Body of pancreas (tissue), 4 donors: ENCODE results near the gene NR1H2.

ENCODE experiments used
- POLR2A ChIP-seq, 3 donors: fragments of 450-650 bp; IDR thresholded peaks; one replicate each; pipeline ENCODE4 v1.6.1; 2016; ENCODE audit warnings: antibody characterized with exemption in 3 of 3, mild to moderate bottlenecking in 2 of 3
- TF ChIP-seq, protein P1 (sequence below), 7 experiments: fragments of 450-650 bp in 4 of 7; fragments of 200-600 bp in 3 of 7; sonication (generic) in 3 of 7; IDR thresholded peaks; one replicate each; pipeline ENCODE4 v1.5.1; 2016 to 2019; ENCODE audit warnings: antibody characterized with exemption in 7 of 7

DNA sequence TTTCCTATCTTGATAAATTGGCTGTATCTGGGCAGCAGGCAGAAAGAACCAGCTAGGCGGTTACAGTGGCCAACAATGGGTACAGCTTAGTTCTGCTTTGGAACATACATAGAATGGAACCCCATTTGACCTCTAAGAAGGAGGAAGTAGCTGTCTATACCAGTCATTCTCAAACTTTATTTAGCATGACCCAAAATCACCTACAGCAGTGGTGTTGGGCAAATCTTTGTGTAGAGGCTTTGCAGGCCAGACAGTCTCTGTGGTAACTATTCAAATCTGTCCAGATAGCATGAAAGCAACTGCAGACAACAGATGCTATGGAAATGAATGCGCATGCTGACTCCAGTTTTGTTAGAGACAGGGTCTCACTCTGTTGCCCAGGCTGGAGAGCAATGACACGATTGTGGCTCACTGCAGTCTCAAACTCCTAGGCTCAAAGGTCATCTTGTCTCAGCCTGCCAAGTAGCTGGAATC lies 35.1 kb upstream of the NR1H2 start:
- TF ChIP-seq, protein P1, sequence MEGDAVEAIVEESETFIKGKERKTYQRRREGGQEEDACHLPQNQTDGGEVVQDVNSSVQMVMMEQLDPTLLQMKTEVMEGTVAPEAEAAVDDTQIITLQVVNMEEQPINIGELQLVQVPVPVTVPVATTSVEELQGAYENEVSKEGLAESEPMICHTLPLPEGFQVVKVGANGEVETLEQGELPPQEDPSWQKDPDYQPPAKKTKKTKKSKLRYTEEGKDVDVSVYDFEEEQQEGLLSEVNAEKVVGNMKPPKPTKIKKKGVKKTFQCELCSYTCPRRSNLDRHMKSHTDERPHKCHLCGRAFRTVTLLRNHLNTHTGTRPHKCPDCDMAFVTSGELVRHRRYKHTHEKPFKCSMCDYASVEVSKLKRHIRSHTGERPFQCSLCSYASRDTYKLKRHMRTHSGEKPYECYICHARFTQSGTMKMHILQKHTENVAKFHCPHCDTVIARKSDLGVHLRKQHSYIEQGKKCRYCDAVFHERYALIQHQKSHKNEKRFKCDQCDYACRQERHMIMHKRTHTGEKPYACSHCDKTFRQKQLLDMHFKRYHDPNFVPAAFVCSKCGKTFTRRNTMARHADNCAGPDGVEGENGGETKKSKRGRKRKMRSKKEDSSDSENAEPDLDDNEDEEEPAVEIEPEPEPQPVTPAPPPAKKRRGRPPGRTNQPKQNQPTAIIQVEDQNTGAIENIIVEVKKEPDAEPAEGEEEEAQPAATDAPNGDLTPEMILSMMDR (IDR thresholded peaks at IDR 0.05): no peak
- TF ChIP-seq POLR2A (IDR thresholded peaks at IDR 0.05): no peak
